CD14-positive monocyte (primary cell): ENCODE data around the gene BNC2. TPM values are rescaled to one million over a fixed set of nuclear protein-coding genes. Genes with fewer than 3 reads are reported as not detected.

Source experiments
- DNase-seq, 3 donors: peaks; one replicate each; pipeline ENCODE4 v3.0.0-alpha.2; 2011 to 2022
- H2AFZ ChIP-seq: 2 replicates; pipeline ENCODE4 v1.6.0; 2012; ENCODE audit warnings: mild to moderate bottlenecking, low read depth, low read length, inconsistent platforms; ENCODE audit not compliant: insufficient read depth, poor library complexity, severe bottlenecking
- H3K27ac ChIP-seq, 2 donors: 1 replicate in 1 of 2; 2 replicates in 1 of 2; pipeline ENCODE4 v1.5.1; 2012 to 2013; ENCODE audit warnings: low read length in 2 of 2, control low read depth in 1 of 2, inconsistent platforms in 1 of 2, low read depth in 1 of 2, mild to moderate bottlenecking in 1 of 2
- H3K27me3 ChIP-seq, 2 donors: one replicate each; pipeline versions ENCODE4 v1.6.0 to v1.6.1; 2011 to 2013; ENCODE audit warnings: low read length in 2 of 2; ENCODE audit not compliant: control insufficient read depth in 2 of 2, insufficient read depth in 2 of 2
- H3K36me3 ChIP-seq, 2 donors: replicated peaks in 1 of 2; 1 replicate in 1 of 2; 2 replicates in 1 of 2; pipeline versions ENCODE4 v1.5.1 to v1.6.1; 2012 to 2013; ENCODE audit warnings: low read length in 2 of 2, control low read depth in 1 of 2, inconsistent platforms in 1 of 2, mild to moderate bottlenecking in 1 of 2; ENCODE audit not compliant: insufficient read depth in 2 of 2, control insufficient read depth in 1 of 2
- H3K4me1 ChIP-seq, 2 donors: 1 replicate in 1 of 2; 2 replicates in 1 of 2; pipeline versions ENCODE4 v1.5.1 to v1.6.1; 2012 to 2013; ENCODE audit warnings: low read length in 2 of 2, control low read depth in 1 of 2, inconsistent platforms in 1 of 2, mild to moderate bottlenecking in 1 of 2, moderate library complexity in 1 of 2; ENCODE audit not compliant: insufficient read depth in 2 of 2, control insufficient read depth in 1 of 2
- H3K4me2 ChIP-seq: replicated peaks from 2 replicates; pipeline ENCODE3; 2012; ENCODE audit warnings: low read length, moderate library complexity, mild to moderate bottlenecking; ENCODE audit not compliant: poor library complexity, severe bottlenecking; ENCODE audit errors: extremely low read depth
- H3K4me3 ChIP-seq, 3 experiments: fragments of 200-600 bp in 1 of 3; sonication (generic) in 1 of 3; replicated peaks in 1 of 3; 1 replicate in 2 of 3; 2 replicates in 1 of 3; pipeline ENCODE4 v1.5.1; 2011 to 2013; ENCODE audit warnings: low read length in 3 of 3, mild to moderate bottlenecking in 3 of 3, control low read depth in 2 of 3, low read depth in 2 of 3, inconsistent platforms in 1 of 3, moderate library complexity in 1 of 3
- H3K79me2 ChIP-seq: 2 replicates; pipeline ENCODE4 v1.6.0; 2012; ENCODE audit warnings: mild to moderate bottlenecking, control low read depth, inconsistent platforms, low read length, moderate library complexity; ENCODE audit not compliant: insufficient read depth
- H3K9ac ChIP-seq: 2 replicates; pipeline ENCODE4 v1.6.0; 2017; ENCODE audit warnings: low read length, mild to moderate bottlenecking; ENCODE audit not compliant: insufficient read depth, poor library complexity, severe bottlenecking
- H3K9me3 ChIP-seq, 2 donors: replicated peaks in 1 of 2; 1 replicate in 1 of 2; 2 replicates in 1 of 2; pipeline versions ENCODE4 v1.5.1 to v1.6.1; 2012 to 2013; ENCODE audit warnings: low read length in 2 of 2, control low read depth in 1 of 2; ENCODE audit not compliant: control insufficient read depth in 1 of 2, insufficient read depth in 1 of 2
- H4K20me1 ChIP-seq: 2 replicates; pipeline ENCODE4 v1.6.0; 2012; ENCODE audit warnings: mild to moderate bottlenecking, low read length, control low read depth, moderate library complexity; ENCODE audit not compliant: insufficient read depth
- H3K27ac Mint-ChIP-seq, 7 donors: one replicate each; pipeline ENCODE4 v1.8.0; 2020; ENCODE audit warnings: mild to moderate bottlenecking in 7 of 7, mixed read lengths in 7 of 7, moderate library complexity in 6 of 7, inconsistent platforms in 2 of 7
- H3K27me3 Mint-ChIP-seq, 3 donors: one replicate each; pipeline ENCODE4 v1.8.0; 2021 to 2022; ENCODE audit warnings: low read depth in 3 of 3, mild to moderate bottlenecking in 3 of 3, mixed read lengths in 3 of 3, moderate library complexity in 3 of 3, inconsistent platforms in 1 of 3
- H3K36me3 Mint-ChIP-seq, 2 donors: one replicate each; pipeline ENCODE4 v1.8.0; 2020; ENCODE audit warnings: mixed read lengths in 2 of 2, inconsistent platforms in 1 of 2, mild to moderate bottlenecking in 1 of 2
- H3K4me1 Mint-ChIP-seq: one replicate; pipeline ENCODE4 v1.8.0; 2020; ENCODE audit warnings: mild to moderate bottlenecking, mixed read lengths
- H3K4me3 Mint-ChIP-seq, 2 donors: one replicate each; pipeline ENCODE4 v1.8.0; 2020; ENCODE audit warnings: mild to moderate bottlenecking in 2 of 2, mixed read lengths in 2 of 2, moderate library complexity in 1 of 2
- H3K9me3 Mint-ChIP-seq, 7 donors: one replicate each; pipeline ENCODE4 v1.8.0; 2020 to 2022; ENCODE audit warnings: mixed read lengths in 7 of 7, mild to moderate bottlenecking in 6 of 7, moderate library complexity in 6 of 7, inconsistent platforms in 2 of 7
- WGBS: methylation state at CpG from one replicate; pipeline ENCODE4 v1.1.5; 2013; ENCODE audit warnings: missing lambda C conversion rate; ENCODE audit not compliant: insufficient coverage; 5-methylcytosine and 5-hydroxymethylcytosine counted together
- intact Hi-C, 2 donors: fragments of 100-400 bp; cut with micrococcal nuclease; formaldehyde crosslinking; loops; one replicate each; pipeline versions ENCODE4 v1.15.0 to v1.15.1; 2023
- polyA plus RNA-seq, 3 donors: library from polyadenylated mRNA; depleted of rRNA in 1 of 3; unstranded in 2 of 3; stranded (reverse) in 1 of 3; fragments of 300-500 nt in 2 of 3; fragments of >200 nt in 1 of 3; fragmentation: Illumina TruSeq in 2 of 3; gene quantifications; 1 replicate in 2 of 3; 2 replicates in 1 of 3; pipeline ENCODE4 v1.2.3, GENCODE V29; 2012 to 2021
- TF ChIP-seq, protein P1 (sequence below): fragments of 200-600 bp; IDR thresholded peaks from one replicate; pipeline ENCODE4 v1.8.0; 2022; ENCODE audit warnings: antibody characterized with exemption, mild to moderate bottlenecking

The BNC2 gene
- polyA plus RNA-seq, 3 donors, result 0.01 TPM; not detected in 2

DNA sequence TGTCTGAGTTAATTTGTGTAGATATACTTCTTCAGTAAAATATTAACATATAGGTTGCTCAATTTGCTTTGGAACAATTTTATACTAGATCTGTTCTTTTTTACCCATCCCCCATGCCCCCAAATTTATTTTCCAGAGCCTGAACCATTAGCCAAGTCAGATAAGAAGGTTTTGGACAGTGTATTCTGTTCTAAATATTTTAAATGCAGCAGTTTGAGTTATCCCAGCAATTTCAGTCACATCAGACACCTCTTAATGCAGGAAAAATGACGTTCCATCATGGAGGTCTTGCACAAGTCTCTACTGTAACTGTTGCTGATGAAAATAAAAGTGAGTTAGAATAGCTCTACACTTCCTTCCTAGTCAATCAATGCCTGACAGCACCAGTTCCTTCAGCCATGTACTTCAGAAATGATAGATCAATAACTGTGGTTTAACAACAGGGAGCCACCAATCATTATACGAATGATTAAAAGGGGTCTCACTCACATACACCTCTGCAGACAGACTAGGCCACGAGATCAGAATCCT lies 215.8 kb downstream of the BNC2 start:
- H3K27ac ChIP-seq, result no peak overlapping the region
- no peak overlapping the region for H3K4me2 ChIP-seq
- H3K4me1 ChIP-seq, result no peaks in the 10 kb centered on the region
- no peaks in the 10 kb centered on the region for H3K27me3 ChIP-seq
- Mint-ChIP-seq H3K36me3 (no peaks in the 10 kb centered on the region), H3K27ac (no peak overlapping the region), H3K9me3 (peaks cover 0 to 1% (median 0%) of the 10 kb centered on the region in 7 donors), H3K27me3 (no peaks in the 10 kb centered on the region), H3K4me3 (no peak overlapping the region), H3K4me1 (no peaks in the 10 kb centered on the region)
- no peaks in the 10 kb centered on the region for H3K9me3 ChIP-seq
- TF ChIP-seq, protein P1, sequence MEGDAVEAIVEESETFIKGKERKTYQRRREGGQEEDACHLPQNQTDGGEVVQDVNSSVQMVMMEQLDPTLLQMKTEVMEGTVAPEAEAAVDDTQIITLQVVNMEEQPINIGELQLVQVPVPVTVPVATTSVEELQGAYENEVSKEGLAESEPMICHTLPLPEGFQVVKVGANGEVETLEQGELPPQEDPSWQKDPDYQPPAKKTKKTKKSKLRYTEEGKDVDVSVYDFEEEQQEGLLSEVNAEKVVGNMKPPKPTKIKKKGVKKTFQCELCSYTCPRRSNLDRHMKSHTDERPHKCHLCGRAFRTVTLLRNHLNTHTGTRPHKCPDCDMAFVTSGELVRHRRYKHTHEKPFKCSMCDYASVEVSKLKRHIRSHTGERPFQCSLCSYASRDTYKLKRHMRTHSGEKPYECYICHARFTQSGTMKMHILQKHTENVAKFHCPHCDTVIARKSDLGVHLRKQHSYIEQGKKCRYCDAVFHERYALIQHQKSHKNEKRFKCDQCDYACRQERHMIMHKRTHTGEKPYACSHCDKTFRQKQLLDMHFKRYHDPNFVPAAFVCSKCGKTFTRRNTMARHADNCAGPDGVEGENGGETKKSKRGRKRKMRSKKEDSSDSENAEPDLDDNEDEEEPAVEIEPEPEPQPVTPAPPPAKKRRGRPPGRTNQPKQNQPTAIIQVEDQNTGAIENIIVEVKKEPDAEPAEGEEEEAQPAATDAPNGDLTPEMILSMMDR, result no peak
- no peak overlapping the region for H2AFZ ChIP-seq
- no peaks in the 10 kb centered on the region for H3K79me2 ChIP-seq
- no peak overlapping the region for H3K4me3 ChIP-seq
- intact Hi-C loops, result no loop called here
- DNase-seq, result no peak
- no peak overlapping the region for H3K9ac ChIP-seq
- no peaks in the 10 kb centered on the region for H4K20me1 ChIP-seq
- no peaks in the 10 kb centered on the region for H3K36me3 ChIP-seq
- WGBS, result no CpG with 5 or more reads among the region's 3 CpGs

DNA sequence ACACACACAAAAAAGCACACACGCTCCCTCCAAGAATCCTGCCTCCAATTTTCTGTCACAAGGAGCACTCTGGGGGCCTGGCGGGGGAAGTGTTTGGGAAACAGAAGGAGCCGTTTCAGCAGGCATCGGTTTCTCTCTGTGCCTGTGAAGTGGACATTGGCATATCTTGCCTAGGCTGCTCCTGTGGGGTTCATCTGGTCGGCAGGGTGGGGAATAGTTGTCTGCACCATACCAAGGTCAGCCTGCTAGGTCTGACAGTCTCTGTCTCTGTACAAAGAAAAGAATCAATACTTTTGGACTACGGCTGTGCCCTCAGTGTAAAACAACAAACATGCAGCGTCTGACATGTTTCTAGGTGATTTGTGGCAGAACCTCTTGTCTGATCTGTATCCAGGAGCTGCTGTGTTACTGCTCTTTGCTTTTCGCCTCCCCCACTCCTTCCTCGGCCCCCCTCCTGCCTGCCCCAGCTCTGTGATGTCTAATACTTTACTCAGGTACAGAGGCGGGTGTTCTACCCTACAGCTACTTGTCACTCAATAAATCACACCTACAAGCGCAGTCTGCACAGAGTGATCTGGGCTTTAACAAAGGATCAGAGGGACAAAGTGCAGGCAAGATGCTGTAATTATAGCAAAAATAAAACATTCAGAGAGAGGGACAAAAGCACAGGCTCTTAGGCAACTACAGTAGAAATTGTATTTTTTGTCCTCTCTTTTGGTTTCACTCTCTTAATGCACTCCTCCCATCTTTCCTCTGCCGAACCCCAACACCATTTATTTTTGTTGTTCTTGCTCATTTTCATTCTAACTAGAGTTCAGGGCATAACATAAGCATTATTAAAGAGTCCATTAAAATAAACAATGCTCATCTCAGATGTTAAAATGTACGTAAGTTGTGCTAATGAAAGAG lies 216.7 kb downstream of the BNC2 start:
- H3K9ac ChIP-seq, result no peak overlapping the region
- intact Hi-C loops, result no loop called here
- Mint-ChIP-seq H3K4me1 (no peaks in the 10 kb centered on the region), H3K4me3 (no peak overlapping the region), H3K36me3 (no peaks in the 10 kb centered on the region), H3K9me3 (peaks cover 0 to 1% (median 0%) of the 10 kb centered on the region in 7 donors), H3K27me3 (no peaks in the 10 kb centered on the region), H3K27ac (no peak overlapping the region)
- DNase-seq, result no peak
- H3K4me2 ChIP-seq, result no peak overlapping the region
- H3K4me3 ChIP-seq, result no peak overlapping the region
- H3K27ac ChIP-seq, result no peak overlapping the region
- no peak overlapping the region for H2AFZ ChIP-seq
- no peaks in the 10 kb centered on the region for H3K36me3 ChIP-seq
- TF ChIP-seq, protein P1, result no peak
- H4K20me1 ChIP-seq, result no peaks in the 10 kb centered on the region
- no peaks in the 10 kb centered on the region for H3K4me1 ChIP-seq
- WGBS, result 89% methylated on average over 4 of the region's 13 CpGs
- no peaks in the 10 kb centered on the region for H3K79me2 ChIP-seq
- H3K27me3 ChIP-seq, result no peaks in the 10 kb centered on the region
- no peaks in the 10 kb centered on the region for H3K9me3 ChIP-seq
